ENCODE measurements around the gene LPAR5.
A peak's percentile ranks its signal among the peaks of the same experiment; 100 is the strongest.

The LPAR5 gene

GRCh38 chr12:6570264-6570887 lies 65.4 kb downstream of the LPAR5 start:
- Histone ChIP-seq H3K9me3 (ENCODE audit: control insufficient read depth, insufficient read depth, low read length) (no peaks in the 10 kb centered on the region), H3K36me3 (ENCODE audit: control insufficient read depth, insufficient read depth, low read length) (peaks cover 47% of the 10 kb centered on the region), H3K9ac (ENCODE audit: low read depth, low read length) (no peak overlapping the region), H3K27me3 (ENCODE audit: control insufficient read depth, insufficient read depth, low read length) (no peaks in the 10 kb centered on the region), H3K4me1 (ENCODE audit: control insufficient read depth, insufficient read depth, low read length) (no peaks in the 10 kb centered on the region), H3K4me3 (ENCODE audit: low read depth, low read length) (no peak overlapping the region)

- H3K36me3 ChIP-seq (ENCODE audit: control insufficient read depth, insufficient read depth, low read length), result peaks cover 45% of the 10 kb centered on the region
- H3K27me3 ChIP-seq (ENCODE audit: control insufficient read depth, insufficient read depth, low read length), result no peaks in the 10 kb centered on the region
- no peak overlapping the region for H3K9ac ChIP-seq (ENCODE audit: low read depth, low read length)
- H3K4me1 ChIP-seq (ENCODE audit: control insufficient read depth, insufficient read depth, low read length), result no peaks in the 10 kb centered on the region
- H3K9me3 ChIP-seq (ENCODE audit: control insufficient read depth, insufficient read depth, low read length), result no peaks in the 10 kb centered on the region
- no peak overlapping the region for H3K4me3 ChIP-seq (ENCODE audit: low read depth, low read length)
Measured at GRCh38 chr12:6569786-6570185, 66.0 kb downstream of the LPAR5 start.

GRCh38 chr12:6569312-6569711 lies 66.4 kb downstream of the LPAR5 start:
- H3K27me3 ChIP-seq (ENCODE audit: control insufficient read depth, insufficient read depth, low read length), result no peaks in the 10 kb centered on the region
- no peaks in the 10 kb centered on the region for H3K9me3 ChIP-seq (ENCODE audit: control insufficient read depth, insufficient read depth, low read length)
- peak overlapping the region; percentile 97 for H3K4me3 ChIP-seq (ENCODE audit: low read depth, low read length)
- peaks cover 45% of the 10 kb centered on the region for H3K36me3 ChIP-seq (ENCODE audit: control insufficient read depth, insufficient read depth, low read length)
- H3K9ac ChIP-seq (ENCODE audit: low read depth, low read length), result no peak overlapping the region
- no peaks in the 10 kb centered on the region for H3K4me1 ChIP-seq (ENCODE audit: control insufficient read depth, insufficient read depth, low read length)

Measured in iPS-15b (cell line).